Pancreas (tissue), 10 donors: ENCODE results near the gene SPEM2. TPM values are rescaled to one million over a fixed set of nuclear protein-coding genes. Genes with fewer than 3 reads are reported as not detected.

Source experiments
- ATAC-seq, 4 donors: fragments of 200-7000 bp; cut with Tn5 transposase; one replicate each; pipeline versions ENCODE4 v1.8.0 to v1.9.1; 2020; ENCODE audit warnings: mild to moderate bottlenecking in 4 of 4, moderate library complexity in 4 of 4
- DNase-seq, 6 donors: peaks; one replicate each; pipeline ENCODE4 v3.0.0-alpha.2; 2020
- FAIRE-seq: peaks from 2 replicates; lab custom pipeline; 2012; peaks lifted over from hg19 to GRCh38; lab: Jason Lieb, UNC
- H3K27ac ChIP-seq, 4 donors: fragments of 200-600 bp; sonication (generic); 1 replicate in 3 of 4; 2 replicates in 1 of 4; pipeline versions ENCODE4 v1.5.0 to v1.8.0; 2020
- H3K27me3 ChIP-seq, 4 donors: fragments of 200-600 bp; one replicate each; pipeline ENCODE4 v1.8.0; 2021
- H3K36me3 ChIP-seq, 3 donors: fragments of 200-600 bp; sonication (generic) in 1 of 3; one replicate each; pipeline versions ENCODE4 v1.5.0 to v1.8.0; 2020 to 2021
- H3K4me1 ChIP-seq, 3 donors: fragments of 200-600 bp; one replicate each; pipeline ENCODE4 v1.8.0; 2021
- H3K4me3 ChIP-seq, 4 donors: fragments of 200-600 bp; sonication (generic) in 2 of 4; one replicate each; pipeline versions ENCODE4 v1.5.0 to v1.8.0; 2020 to 2021
- H3K9me3 ChIP-seq, 4 donors: fragments of 200-600 bp; one replicate each; pipeline ENCODE4 v1.8.0; 2021
- WGBS, 2 donors: extraction: QIAGEN DNeasy Blood & Tissue Kit; methylation state at CpG; one replicate each; pipeline ENCODE4 v1.1.7; 2013; 5-methylcytosine and 5-hydroxymethylcytosine counted together
- intact Hi-C, 3 donors: fragments of 100-400 bp; cut with DNase I; formaldehyde crosslinking; loops; one replicate each; pipeline versions ENCODE4 v1.11.1 to v1.14.2; 2022
- polyA plus RNA-seq, 2 donors: library from polyadenylated mRNA; stranded (reverse); fragments of 200-250 nt; gene quantifications; one replicate each; pipeline ENCODE4 v1.2.3, GENCODE V29; 2013
- total RNA-seq, 6 donors: library from RNA; stranded (reverse); fragmentation: NEBNext Ultra II Directional in 4 of 6; extraction: Animal tissue kit (Norgen Biotek cat#: 25700) in 4 of 6; gene quantifications; one replicate each; pipeline versions ENCODE4 v1.2.1 to v1.2.4, GENCODE V29; 2021 to 2023
- TF ChIP-seq, protein P1 (sequence below), 4 donors: fragments of 200-600 bp; sonication (generic) in 3 of 4; IDR thresholded peaks; one replicate each; pipeline versions ENCODE4 v1.5.0 to v1.8.0; 2021; ENCODE audit warnings: antibody characterized with exemption in 4 of 4
- donor health status: healthy with polysubstance abuse.
- donor health status: DM: no; HTN: no; CAD: no; lungs with moderate emphysema.
- donor health status: DM: no; HTN: no; CAD: no.
- donor health status: control.
- donor health status: control.
- donor health status: Bipolar disorder and iron deficiency.
- donor health status: DM: yes; HTN: yes; CAD: no.
- donor health status: DM: no; HTN: no; CAD: no.
- donor health status: DM: no; HTN: no; CAD: no.
- donor health status: DM: yes; HTN: yes; CAD: no.

SPEM2 gene
- total and polyA plus RNA-seq, 8 donors = not detected

DNA sequence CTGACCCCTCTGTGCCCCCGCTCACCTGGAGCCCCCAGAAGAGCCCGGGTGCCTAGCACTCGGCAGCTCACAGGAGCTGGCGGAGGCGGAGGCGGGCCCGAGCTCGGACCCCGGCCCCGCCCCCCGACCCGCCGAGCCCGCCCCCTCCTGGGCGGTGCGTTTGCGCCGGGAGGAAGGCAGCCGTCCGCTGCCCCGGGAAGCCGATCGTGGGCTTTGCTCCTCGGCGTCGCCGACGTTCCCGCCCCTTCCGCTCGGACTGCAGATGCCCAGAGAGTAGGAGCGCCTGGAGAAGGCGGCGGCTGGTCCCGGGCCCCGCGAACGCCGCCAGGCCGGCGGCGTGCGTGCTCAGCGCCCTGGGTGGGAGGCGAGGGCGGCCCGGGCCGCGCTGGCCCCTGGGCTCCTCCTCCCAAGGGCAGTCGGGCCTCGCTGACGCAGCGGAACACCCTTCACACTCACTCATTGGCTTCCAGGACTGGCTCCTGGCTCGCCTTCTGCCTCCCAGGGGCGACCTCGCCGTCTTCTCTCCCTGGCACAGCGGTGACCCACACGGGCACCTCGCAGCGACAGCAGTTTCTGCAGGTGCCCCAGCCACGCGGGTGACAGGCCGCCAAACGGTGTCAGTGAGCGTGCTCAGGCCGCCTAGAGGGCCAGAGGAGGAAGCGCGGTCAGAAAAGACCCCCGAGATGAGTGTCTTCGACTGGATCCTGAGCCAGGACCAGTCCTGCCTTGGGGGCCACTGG, 30.8 kb upstream of the SPEM2 start, which contains the start of gene PLSCR3:
Gene PLSCR3, minus strand, starts transcription at position 74 of the 740 bp plus-strand sequence. CDS start 415 bp downstream, outside the sequence.
- H3K4me1 ChIP-seq = peaks cover 0 to 9% (median 0%) of the 10 kb centered on the region in 3 donors
- TF ChIP-seq, protein P1, sequence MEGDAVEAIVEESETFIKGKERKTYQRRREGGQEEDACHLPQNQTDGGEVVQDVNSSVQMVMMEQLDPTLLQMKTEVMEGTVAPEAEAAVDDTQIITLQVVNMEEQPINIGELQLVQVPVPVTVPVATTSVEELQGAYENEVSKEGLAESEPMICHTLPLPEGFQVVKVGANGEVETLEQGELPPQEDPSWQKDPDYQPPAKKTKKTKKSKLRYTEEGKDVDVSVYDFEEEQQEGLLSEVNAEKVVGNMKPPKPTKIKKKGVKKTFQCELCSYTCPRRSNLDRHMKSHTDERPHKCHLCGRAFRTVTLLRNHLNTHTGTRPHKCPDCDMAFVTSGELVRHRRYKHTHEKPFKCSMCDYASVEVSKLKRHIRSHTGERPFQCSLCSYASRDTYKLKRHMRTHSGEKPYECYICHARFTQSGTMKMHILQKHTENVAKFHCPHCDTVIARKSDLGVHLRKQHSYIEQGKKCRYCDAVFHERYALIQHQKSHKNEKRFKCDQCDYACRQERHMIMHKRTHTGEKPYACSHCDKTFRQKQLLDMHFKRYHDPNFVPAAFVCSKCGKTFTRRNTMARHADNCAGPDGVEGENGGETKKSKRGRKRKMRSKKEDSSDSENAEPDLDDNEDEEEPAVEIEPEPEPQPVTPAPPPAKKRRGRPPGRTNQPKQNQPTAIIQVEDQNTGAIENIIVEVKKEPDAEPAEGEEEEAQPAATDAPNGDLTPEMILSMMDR (IDR thresholded peaks at IDR 0.05) = peak in 1 of 4 donors; percentile 21
- peak; percentile 92 to 97 (median 94) for ATAC-seq
- intact Hi-C loops = no loop called here
- peak within 1 kb of the TSS; percentile 85 to 94 (median 91) for H3K27ac ChIP-seq
- DNase-seq = peak; percentile 83 to 94 (median 90)
- H3K36me3 ChIP-seq = no peaks in the 10 kb centered on the region
- peak within 1 kb of the TSS; percentile 63 to 82 (median 71) for H3K4me3 ChIP-seq
- no peak for FAIRE-seq
- no peaks in the 10 kb centered on the region for H3K27me3 ChIP-seq
- 0 to 1% methylated on average over 40 to 71 of the region's 71 CpGs for WGBS, 2 donors
- H3K9me3 ChIP-seq = no peaks in the 10 kb centered on the region

DNA sequence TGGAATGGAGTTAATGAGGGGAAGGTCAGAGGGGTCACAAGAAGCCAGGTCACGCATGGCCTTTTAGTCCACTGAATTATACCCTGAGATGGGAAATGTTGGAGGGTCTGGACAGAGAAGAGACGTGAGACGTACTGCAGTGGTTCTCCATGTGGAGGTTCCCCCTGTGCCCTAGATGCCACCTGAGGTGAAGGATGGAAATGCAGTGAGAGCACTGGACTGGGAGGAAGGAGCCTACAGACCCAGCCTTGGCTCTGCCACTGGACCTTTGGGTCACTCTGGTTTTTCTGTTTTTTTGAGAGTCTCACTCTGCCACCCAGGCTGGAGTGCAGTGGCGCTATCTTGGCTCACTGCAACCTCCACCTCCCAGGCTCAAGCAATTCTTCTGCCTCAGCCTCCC, 29.3 kb upstream of the SPEM2 start:
- Histone ChIP-seq H3K9me3 (no peaks in the 10 kb centered on the region), H3K4me1 (peaks cover 0 to 9% (median 0%) of the 10 kb centered on the region in 3 donors), H3K27ac (no peak overlapping the region), H3K4me3 (no peak overlapping the region), H3K36me3 (no peaks in the 10 kb centered on the region), H3K27me3 (no peaks in the 10 kb centered on the region)
- 93 to 95% methylated on average over 4 of the region's 4 CpGs for WGBS, 2 donors
- FAIRE-seq = no peak
- intact Hi-C loops = no loop called here
- no peak for ATAC-seq
- peak in 1 of 6 donors; percentile 11 for DNase-seq
- TF ChIP-seq, protein P1 (IDR thresholded peaks at IDR 0.05) = no peak

GRCh38 chr17:7398612-7399011, 26.8 kb upstream of the SPEM2 start:
- Histone ChIP-seq H3K27me3 (no peaks in the 10 kb centered on the region), H3K36me3 (no peaks in the 10 kb centered on the region), H3K9me3 (no peaks in the 10 kb centered on the region), H3K4me1 (peaks cover 2 to 18% (median 8%) of the 10 kb centered on the region in 3 donors), H3K4me3 (no peak overlapping the region), H3K27ac (no peak overlapping the region)
- TF ChIP-seq, protein P1 (IDR thresholded peaks at IDR 0.05) = no peak
- FAIRE-seq = no peak
- no peak for DNase-seq
- 79 to 81% methylated on average over 2 of the region's 2 CpGs for WGBS, 2 donors
- intact Hi-C loops = no loop called here
- no peak for ATAC-seq

DNA sequence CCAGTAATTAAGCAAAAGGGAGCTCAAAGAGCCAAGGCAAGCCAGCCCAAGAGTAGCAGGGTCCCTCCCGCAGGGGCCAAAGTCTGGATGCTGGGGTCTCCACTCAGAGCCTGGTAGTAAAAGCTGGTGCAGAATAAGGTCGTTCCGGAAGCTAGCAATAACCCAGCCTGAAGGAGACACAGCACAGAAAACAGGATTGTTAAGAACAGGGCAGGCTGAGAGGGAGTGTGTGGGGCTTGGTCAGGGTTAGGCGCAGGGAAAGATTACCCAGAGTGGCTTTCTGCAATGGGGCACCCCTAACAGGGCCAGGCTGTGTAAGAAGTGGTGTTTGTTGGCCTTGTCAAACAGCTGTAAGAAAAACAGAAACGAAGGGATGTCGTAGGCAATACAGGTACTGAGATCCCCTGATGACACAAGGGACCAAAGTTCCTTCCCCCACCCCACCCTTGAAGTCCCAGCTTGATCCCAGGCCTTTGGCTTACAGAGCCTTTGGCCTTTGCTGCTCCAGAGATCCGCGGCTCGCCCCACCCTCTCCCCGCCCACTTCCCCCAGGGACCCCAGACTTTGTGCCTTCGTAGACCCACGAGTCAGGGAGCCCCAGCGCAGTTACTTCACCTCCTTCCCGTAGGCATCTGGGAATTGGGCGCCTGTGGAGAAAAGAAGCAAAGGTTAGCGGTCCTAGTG, 22.2 kb upstream of the SPEM2 start:
- intact Hi-C loops = no loop called here
- H3K4me1 ChIP-seq = peaks cover 2 to 10% (median 8%) of the 10 kb centered on the region in 3 donors
- H3K9me3 ChIP-seq = no peaks in the 10 kb centered on the region
- ATAC-seq (peak; percentile 0 to 5 (median 2)), FAIRE-seq (no peak), DNase-seq (peak in 5 of 6 donors; percentile 50 to 77 (median 66))
- 8 to 10% methylated on average over 15 to 16 of the region's 16 CpGs for WGBS, 2 donors
- H3K27ac ChIP-seq = peak overlapping the region; percentile 70 to 88 (median 85)
- H3K4me3 ChIP-seq = peak overlapping the region; percentile 39 to 69 (median 58)
- H3K27me3 ChIP-seq = no peaks in the 10 kb centered on the region
- TF ChIP-seq, protein P1 (IDR thresholded peaks at IDR 0.05) = no peak
- no peaks in the 10 kb centered on the region for H3K36me3 ChIP-seq
